ENCODE data around the gene CYSTM1.

CYSTM1 gene

GRCh38 chr5:140131967-140132409 lies 43.0 kb upstream of the CYSTM1 start:
- ChIA-PET POLR2A (ENCODE audit: low non-redundant PET) (interaction anchor here (0.6 to 1.1 kb wide), 2 partner anchors 13 to 25 kb away, joined by 5 to 11 read pairs; no protein-coding TSS in a partner anchor), CTCF (interaction anchor here (0.6 to 2.0 kb wide), 5 partner anchors 8 to 163 kb away, joined by 3 to 10 read pairs (median 4); partner anchors contain the start of gene NRG2)
- no peak for TF ChIP-seq CTCF (conservative IDR thresholded peaks at IDR 0.05; ENCODE audit: low read depth)
- peak; percentile 96 for DNase-seq (ENCODE audit: low spot score)
- no peak overlapping the region; the same call in 1 of the 2 replicates for H3K27ac ChIP-seq

GRCh38 chr5:140133514-140134167 lies 41.3 kb upstream of the CYSTM1 start:
- no peak for DNase-seq (ENCODE audit: low spot score)
- ChIA-PET CTCF (interaction anchor here (1.0 to 1.6 kb wide), 3 partner anchors 11 to 86 kb away, joined by 3 to 9 read pairs (median 4); no protein-coding TSS in a partner anchor), POLR2A (ENCODE audit: low non-redundant PET) (no interaction called here)
- no peak overlapping the region for H3K27ac ChIP-seq
- no peak for TF ChIP-seq CTCF (conservative IDR thresholded peaks at IDR 0.05; ENCODE audit: low read depth)

- CTCF ChIA-PET: interaction anchor here (0.5 to 1.6 kb wide), 4 partner anchors 10 to 761 kb away, joined by 3 to 9 read pairs (median 4); no protein-coding TSS in a partner anchor
- no peak for DNase-seq (ENCODE audit: low spot score)
- H3K27ac ChIP-seq: no peak overlapping the region
- TF ChIP-seq CTCF (conservative IDR thresholded peaks at IDR 0.05; ENCODE audit: low read depth): no peak
- POLR2A ChIA-PET (ENCODE audit: low non-redundant PET): no interaction called here
These were observed 40.6 kb upstream of the CYSTM1 start for GRCh38 chr5:140134277-140134935.

- H3K27ac ChIP-seq: no peak overlapping the region
- POLR2A ChIA-PET (ENCODE audit: low non-redundant PET): no interaction called here
- CTCF ChIA-PET: interaction anchor here (0.5 to 1.7 kb wide), 3 partner anchors 11 to 760 kb away, joined by 3 to 7 read pairs (median 3); no protein-coding TSS in a partner anchor
- TF ChIP-seq CTCF (conservative IDR thresholded peaks at IDR 0.05; ENCODE audit: low read depth): no peak
- no peak for DNase-seq (ENCODE audit: low spot score)
These were observed 39.9 kb upstream of the CYSTM1 start for GRCh38 chr5:140135127-140135526.

GRCh38 chr5:140136624-140137023 lies 38.4 kb upstream of the CYSTM1 start:
- no peak for DNase-seq (ENCODE audit: low spot score)
- H3K27ac ChIP-seq: no peak overlapping the region
- TF ChIP-seq CTCF (conservative IDR thresholded peaks at IDR 0.05; ENCODE audit: low read depth): no peak
- ChIA-PET POLR2A (ENCODE audit: low non-redundant PET) (interaction anchor here (0.6 kb wide), 1 partner anchor 23 kb away, joined by 4 read pairs; no protein-coding TSS in a partner anchor), CTCF (interaction anchor here (0.5 to 1.7 kb wide), 5 partner anchors 9 to 347 kb away, joined by 3 to 7 read pairs (median 5); no protein-coding TSS in a partner anchor)

- no peak for DNase-seq (ENCODE audit: low spot score)
- ChIA-PET POLR2A (ENCODE audit: low non-redundant PET) (no interaction called here), CTCF (interaction anchor here (0.6 kb wide), 2 partner anchors 8 to 65 kb away, joined by 3 to 5 read pairs; no protein-coding TSS in a partner anchor)
- H3K27ac ChIP-seq: 0 out of 2 replicates have a peak overlapping the region, but pooled peaks have one; percentile 8
- no peak for TF ChIP-seq CTCF (conservative IDR thresholded peaks at IDR 0.05; ENCODE audit: low read depth)
These were observed 34.6 kb upstream of the CYSTM1 start for GRCh38 chr5:140140435-140140834.
